Activated CD8-positive, alpha-beta memory T cell treated with anti-CD3 and anti-CD28 coated beads, Interleukin-2, amount 10 ng/mL, durations not matched to agents 7 days and 5 days (primary cell): ENCODE measurements around the gene ITGA1. TPM values are rescaled to one million over a fixed set of nuclear protein-coding genes. Genes with fewer than 3 reads are reported as not detected.

Source experiments
- ATAC-seq: fragments of 150-1000 bp; cut with Tn5 transposase; one replicate; pipeline ENCODE4 v1.10.0; 2021; ENCODE audit warnings: moderate library complexity
- CTCF ChIA-PET: fragments of 350-600 bp; sonication (Branson Sonifier 250); formaldehyde crosslinking; loops from one replicate; lab custom pipeline; 2021; ENCODE audit warnings: antibody characterized with exemption; lab: Charles Lee
- DNase-seq: peaks from one replicate; pipeline ENCODE4 v3.0.0-alpha.2; 2020
- H3K27ac Mint-ChIP-seq: one replicate; pipeline ENCODE4 v1.8.0; 2021; ENCODE audit warnings: mild to moderate bottlenecking, mixed read lengths
- H3K27me3 Mint-ChIP-seq: one replicate; pipeline ENCODE4 v1.8.0; 2021; ENCODE audit warnings: mixed read lengths
- H3K36me3 Mint-ChIP-seq: one replicate; pipeline ENCODE4 v1.8.0; 2021; ENCODE audit warnings: mild to moderate bottlenecking, mixed read lengths
- H3K4me1 Mint-ChIP-seq: one replicate; pipeline ENCODE4 v1.8.0; 2021; ENCODE audit warnings: mixed read lengths
- H3K4me3 Mint-ChIP-seq: one replicate; pipeline ENCODE4 v1.8.0; 2021; ENCODE audit warnings: mild to moderate bottlenecking, moderate library complexity, mixed read lengths
- H3K9me3 Mint-ChIP-seq: one replicate; pipeline ENCODE4 v1.8.0; 2022; ENCODE audit warnings: low read depth, mixed read lengths
- total RNA-seq, 2 experiments: library from RNA; stranded (reverse); gene quantifications; one replicate each; pipeline ENCODE4 v1.2.3, GENCODE V29; 2021

The ITGA1 gene
- total RNA-seq, 2 experiments from 2014 or later, result 37.0 to 66.8 TPM

DNA sequence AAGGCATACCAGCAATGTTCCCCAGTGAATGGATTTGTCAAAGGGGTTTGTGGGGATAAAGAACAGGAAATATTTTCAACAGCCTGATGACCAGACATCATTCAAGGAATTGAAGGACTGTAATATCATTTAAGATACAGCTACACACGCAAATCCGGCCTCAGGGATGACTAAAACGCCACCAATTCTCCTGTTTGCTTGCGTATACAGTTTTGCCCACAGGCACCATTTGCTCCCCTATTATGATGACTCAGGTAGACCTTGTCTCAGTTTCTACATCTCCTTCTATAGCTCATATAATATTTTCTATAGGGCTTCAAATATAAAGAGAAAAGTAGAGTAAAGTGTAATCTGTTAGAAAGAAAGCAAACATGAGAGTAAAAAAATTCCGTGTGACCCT lies 29.7 kb upstream of the ITGA1 start:
- no peak overlapping the region for H3K4me3 Mint-ChIP-seq
- no peak for DNase-seq
- no peaks in the 10 kb centered on the region for H3K27me3 Mint-ChIP-seq
- H3K36me3 Mint-ChIP-seq, result peaks cover 5% of the 10 kb centered on the region
- H3K27ac Mint-ChIP-seq, result no peak overlapping the region
- peaks cover 3% of the 10 kb centered on the region for H3K9me3 Mint-ChIP-seq
- H3K4me1 Mint-ChIP-seq, result peaks cover 15% of the 10 kb centered on the region
- CTCF ChIA-PET, result interaction anchor here (1.9 kb wide), 1 partner anchor 13 kb away, joined by 5 read pairs; no protein-coding TSS in a partner anchor
- no peak for ATAC-seq

GRCh38 chr5:52759331-52759730 lies 28.4 kb upstream of the ITGA1 start:
- Mint-ChIP-seq H3K27ac (no peak overlapping the region), H3K4me3 (no peak overlapping the region), H3K27me3 (no peaks in the 10 kb centered on the region), H3K9me3 (peaks cover 3% of the 10 kb centered on the region), H3K4me1 (peaks cover 5% of the 10 kb centered on the region), H3K36me3 (peaks cover 9% of the 10 kb centered on the region)
- ATAC-seq (no peak), DNase-seq (no peak)
- CTCF ChIA-PET, result interaction anchor here (1.2 to 1.9 kb wide), 3 partner anchors 14 to 156 kb away, joined by 3 to 5 read pairs (median 3); partner anchors contain the start of genes ITGA1 and PELO

DNA sequence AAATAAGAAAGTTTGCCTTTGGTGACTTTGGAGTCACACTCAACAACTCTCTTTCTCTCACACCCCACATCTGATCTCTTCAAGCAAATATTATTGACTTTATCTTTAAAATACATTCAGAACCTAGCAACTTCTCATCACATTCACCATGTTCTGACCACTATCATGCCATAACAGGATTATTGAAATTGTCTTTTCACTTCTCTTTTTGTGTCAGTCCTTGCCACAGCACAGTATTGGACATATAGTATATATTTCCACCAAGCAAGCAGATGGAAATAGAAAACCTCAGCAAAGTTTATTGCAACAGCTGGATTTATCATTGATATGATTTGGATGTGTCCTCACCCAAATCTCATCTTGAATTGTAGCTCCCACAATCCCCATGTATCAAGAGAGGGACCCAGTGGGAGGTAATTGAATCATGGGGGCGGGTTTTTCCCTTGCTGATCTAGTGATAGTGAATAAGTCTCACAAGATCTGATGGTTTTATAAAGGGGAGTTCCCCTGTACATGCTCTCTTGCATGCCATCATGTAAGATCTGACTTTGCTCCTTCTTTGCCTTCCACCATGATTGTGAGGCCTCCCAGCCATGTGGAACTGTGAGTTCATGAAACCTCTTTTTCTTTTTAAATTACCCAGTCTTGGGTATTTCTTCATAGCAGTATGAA lies 26.9 kb upstream of the ITGA1 start:
- ATAC-seq, result no peak
- Mint-ChIP-seq H3K36me3 (peaks cover 15% of the 10 kb centered on the region), H3K4me3 (no peak overlapping the region), H3K27ac (no peak overlapping the region), H3K27me3 (no peaks in the 10 kb centered on the region), H3K4me1 (peaks cover 7% of the 10 kb centered on the region), H3K9me3 (peaks cover 3% of the 10 kb centered on the region)
- CTCF ChIA-PET, result no interaction called here
- no peak for DNase-seq

DNA sequence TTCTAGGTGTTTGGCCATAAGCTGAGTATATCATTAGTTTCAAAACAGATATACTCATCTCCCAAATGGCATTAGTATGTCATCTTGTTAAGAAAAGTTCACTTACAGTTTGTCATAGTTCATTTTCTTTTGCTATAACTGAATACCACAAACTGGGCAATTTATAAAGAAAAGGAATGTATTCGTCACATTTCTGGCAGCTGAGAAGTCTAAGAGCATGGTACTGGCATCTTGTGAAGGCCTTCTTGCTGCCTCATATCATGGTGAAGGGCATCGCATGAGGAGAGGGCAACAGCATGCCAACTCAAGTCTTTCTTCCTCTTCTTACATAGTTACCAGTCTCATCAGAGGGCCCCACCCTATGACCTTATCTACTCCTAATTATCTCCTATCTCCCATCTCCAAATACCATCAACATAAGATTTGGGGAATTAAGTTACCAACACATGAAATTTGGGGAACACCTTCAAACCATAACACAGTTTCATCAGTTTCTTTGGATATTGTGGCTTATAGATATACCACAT lies 20.4 kb upstream of the ITGA1 start:
- CTCF ChIA-PET, result interaction anchor here (1.6 to 2.3 kb wide), 3 partner anchors 9 to 21 kb away, joined by 4 to 8 read pairs (median 6); partner anchors contain the start of genes ITGA1 and PELO
- H3K27me3 Mint-ChIP-seq, result peaks cover 3% of the 10 kb centered on the region
- DNase-seq (no peak), ATAC-seq (no peak)
- no peak overlapping the region for H3K27ac Mint-ChIP-seq
- H3K36me3 Mint-ChIP-seq, result peaks cover 25% of the 10 kb centered on the region
- H3K9me3 Mint-ChIP-seq, result peaks cover 3% of the 10 kb centered on the region
- H3K4me3 Mint-ChIP-seq, result no peak overlapping the region
- peaks cover 47% of the 10 kb centered on the region for H3K4me1 Mint-ChIP-seq

DNA sequence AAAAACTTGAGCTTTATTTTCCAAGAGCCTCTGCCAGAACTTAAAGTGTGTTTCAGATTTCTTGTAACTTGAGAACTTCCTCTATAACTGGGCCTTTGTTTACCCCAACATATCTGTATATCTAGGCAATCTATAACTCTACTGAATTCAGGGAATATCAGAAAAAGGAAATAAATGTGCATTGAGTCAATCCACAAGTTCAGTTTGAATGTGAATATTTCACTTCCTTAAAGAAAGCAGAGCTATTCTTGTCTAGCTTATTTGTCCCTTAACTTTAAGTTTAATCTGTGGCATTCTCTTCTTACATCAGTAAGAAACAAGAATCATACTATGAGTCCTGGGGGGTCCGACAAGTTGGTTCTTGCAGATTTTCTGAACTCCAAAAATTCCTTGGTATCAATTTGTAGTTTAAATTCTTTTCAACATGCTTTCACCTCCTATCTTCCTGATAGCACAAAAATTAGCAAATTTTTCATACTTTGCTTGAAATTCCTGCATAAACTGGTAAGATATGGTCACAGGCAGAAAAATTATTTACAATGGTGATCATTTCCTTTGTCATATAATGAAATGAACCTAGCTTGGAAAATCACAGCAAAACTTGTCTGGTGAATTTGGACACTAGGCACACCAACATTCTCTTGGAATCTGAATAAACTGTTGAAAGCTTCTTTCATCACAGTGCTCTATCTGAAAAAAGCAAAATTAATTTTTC lies 19.8 kb upstream of the ITGA1 start:
- Mint-ChIP-seq H3K4me1 (peaks cover 52% of the 10 kb centered on the region), H3K27ac (no peak overlapping the region), H3K9me3 (peaks cover 3% of the 10 kb centered on the region), H3K36me3 (peaks cover 25% of the 10 kb centered on the region), H3K4me3 (no peak overlapping the region), H3K27me3 (peaks cover 3% of the 10 kb centered on the region)
- DNase-seq, result no peak
- CTCF ChIA-PET, result interaction anchor here (1.6 to 2.3 kb wide), 3 partner anchors 9 to 20 kb away, joined by 4 to 8 read pairs (median 6); partner anchors contain the start of genes ITGA1 and PELO
- ATAC-seq, result no peak

- H3K4me1 Mint-ChIP-seq, result peaks cover 60% of the 10 kb centered on the region
- DNase-seq (no peak), ATAC-seq (no peak)
- H3K27me3 Mint-ChIP-seq, result peaks cover 3% of the 10 kb centered on the region
- peaks cover 3% of the 10 kb centered on the region for H3K9me3 Mint-ChIP-seq
- CTCF ChIA-PET, result interaction anchor here (1.9 kb wide), 1 partner anchor 19 kb away, joined by 6 read pairs; the partner anchor contains the start of genes ITGA1 and PELO
- peaks cover 22% of the 10 kb centered on the region for H3K36me3 Mint-ChIP-seq
- peak overlapping the region; percentile 29 for H3K27ac Mint-ChIP-seq
- no peak overlapping the region for H3K4me3 Mint-ChIP-seq
Measured at GRCh38 chr5:52769061-52769460, 18.7 kb upstream of the ITGA1 start.

- no peak for ATAC-seq
- Mint-ChIP-seq H3K9me3 (peaks cover 3% of the 10 kb centered on the region), H3K4me1 (peaks cover 71% of the 10 kb centered on the region), H3K27me3 (peaks cover 3% of the 10 kb centered on the region), H3K27ac (peak overlapping the region; percentile 91), H3K4me3 (no peak overlapping the region), H3K36me3 (peaks cover 21% of the 10 kb centered on the region)
- CTCF ChIA-PET, result interaction anchor here (0.9 to 1.3 kb wide), 2 partner anchors 30 to 45 kb away, joined by 3 read pairs; no protein-coding TSS in a partner anchor
- no peak for DNase-seq
Measured at GRCh38 chr5:52770287-52770939, 17.3 kb upstream of the ITGA1 start.

DNA sequence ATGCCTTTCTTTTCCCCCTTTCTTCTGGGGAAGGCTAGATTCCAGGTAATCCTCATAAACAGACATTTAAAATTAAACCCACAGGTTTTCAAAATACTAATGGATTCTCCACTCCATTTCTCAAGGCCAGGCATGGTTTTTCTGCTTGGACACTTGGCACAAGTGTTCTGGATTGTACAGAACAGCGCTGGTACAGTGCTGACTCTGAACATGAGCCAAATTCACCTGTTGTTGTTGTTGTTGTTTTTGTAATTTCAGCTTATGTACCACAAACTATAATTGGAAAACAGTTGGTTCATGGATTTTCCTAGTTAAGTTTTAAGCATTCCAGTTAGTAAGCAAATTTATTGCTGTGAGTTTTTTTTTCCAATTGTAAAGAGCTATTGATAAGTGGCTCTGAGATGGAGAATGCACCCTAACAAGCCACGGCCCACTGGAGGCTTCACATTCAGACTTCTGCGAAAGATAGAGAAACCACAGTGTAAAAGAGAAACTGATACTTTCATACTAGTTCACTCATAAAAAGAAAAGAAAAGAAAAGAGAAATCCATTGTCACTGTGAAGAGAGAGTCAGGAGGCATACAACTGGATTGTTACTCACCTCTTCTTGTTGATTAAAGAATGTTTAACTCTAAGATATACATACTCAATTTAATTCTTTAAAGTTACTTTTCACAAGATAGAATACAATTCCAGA lies 16.2 kb upstream of the ITGA1 start:
- CTCF ChIA-PET, result interaction anchor here (0.9 to 1.3 kb wide), 3 partner anchors 31 to 61 kb away, joined by 3 read pairs; no protein-coding TSS in a partner anchor
- H3K36me3 Mint-ChIP-seq, result peaks cover 20% of the 10 kb centered on the region
- H3K27ac Mint-ChIP-seq, result peak overlapping the region; percentile 91
- peaks cover 3% of the 10 kb centered on the region for H3K27me3 Mint-ChIP-seq
- ATAC-seq (peak; percentile 89), DNase-seq (peak; percentile 81)
- peaks cover 77% of the 10 kb centered on the region for H3K4me1 Mint-ChIP-seq
- peak overlapping the region; percentile 46 for H3K4me3 Mint-ChIP-seq
- H3K9me3 Mint-ChIP-seq, result peaks cover 3% of the 10 kb centered on the region

GRCh38 chr5:52772668-52773067 lies 15.0 kb upstream of the ITGA1 start:
- CTCF ChIA-PET, result interaction anchor here (1.0 to 4.6 kb wide), 6 partner anchors 15 to 79 kb away, joined by 3 to 14 read pairs (median 6); partner anchors contain the start of genes ITGA1 and PELO
- DNase-seq (no peak), ATAC-seq (no peak)
- Mint-ChIP-seq H3K9me3 (peaks cover 3% of the 10 kb centered on the region), H3K36me3 (peaks cover 17% of the 10 kb centered on the region), H3K27ac (peak overlapping the region; percentile 91), H3K4me3 (no peak overlapping the region), H3K27me3 (peaks cover 3% of the 10 kb centered on the region), H3K4me1 (peaks cover 75% of the 10 kb centered on the region)

- DNase-seq, result no peak
- CTCF ChIA-PET, result interaction anchor here (1.0 to 4.6 kb wide), 7 partner anchors 14 to 83 kb away, joined by 3 to 14 read pairs (median 5); partner anchors contain the start of genes ITGA1 and PELO
- H3K27me3 Mint-ChIP-seq, result peaks cover 3% of the 10 kb centered on the region
- H3K9me3 Mint-ChIP-seq, result peaks cover 3% of the 10 kb centered on the region
- ATAC-seq, result no peak
- H3K4me3 Mint-ChIP-seq, result no peak overlapping the region
- peaks cover 18% of the 10 kb centered on the region for H3K36me3 Mint-ChIP-seq
- no peak overlapping the region for H3K27ac Mint-ChIP-seq
- peaks cover 69% of the 10 kb centered on the region for H3K4me1 Mint-ChIP-seq
Measured at GRCh38 chr5:52773342-52773741, 14.4 kb upstream of the ITGA1 start.

GRCh38 chr5:52774005-52774410 lies 13.7 kb upstream of the ITGA1 start:
- Mint-ChIP-seq H3K9me3 (peaks cover 3% of the 10 kb centered on the region), H3K27me3 (peaks cover 3% of the 10 kb centered on the region), H3K36me3 (peaks cover 21% of the 10 kb centered on the region), H3K4me3 (peak overlapping the region; percentile 38), H3K27ac (peak overlapping the region; percentile 62), H3K4me1 (peaks cover 66% of the 10 kb centered on the region)
- ATAC-seq (no peak), DNase-seq (no peak)
- CTCF ChIA-PET, result interaction anchor here (1.5 to 4.6 kb wide), 6 partner anchors 22 to 141 kb away, joined by 4 to 14 read pairs (median 6); no protein-coding TSS in a partner anchor

- DNase-seq, result peak; percentile 85
- peak overlapping the region; percentile 77 for H3K27ac Mint-ChIP-seq
- CTCF ChIA-PET, result interaction anchor here (0.9 to 4.6 kb wide), 13 partner anchors 9 to 212 kb away, joined by 3 to 14 read pairs (median 5); partner anchors contain the start of genes ITGA1 and PELO
- peaks cover 52% of the 10 kb centered on the region for H3K4me1 Mint-ChIP-seq
- no peaks in the 10 kb centered on the region for H3K9me3 Mint-ChIP-seq
- peak overlapping the region; percentile 46 for H3K4me3 Mint-ChIP-seq
- peaks cover 12% of the 10 kb centered on the region for H3K36me3 Mint-ChIP-seq
- H3K27me3 Mint-ChIP-seq, result no peaks in the 10 kb centered on the region
- ATAC-seq, result peak; percentile 67
Measured at GRCh38 chr5:52776116-52776515, 11.6 kb upstream of the ITGA1 start.
